Stimulated activated CD4-positive, alpha-beta T cell treated with anti-CD3 and anti-CD28 coated beads, Interleukin-2, amount 100 ng/mL, for 48 hours (primary cell): ENCODE measurements around the gene JMJD7.

Source experiments
- DNase-seq, 2 donors: peaks; one replicate each; pipeline ENCODE4 v3.0.0-alpha.2; 2020

JMJD7 gene

DNA sequence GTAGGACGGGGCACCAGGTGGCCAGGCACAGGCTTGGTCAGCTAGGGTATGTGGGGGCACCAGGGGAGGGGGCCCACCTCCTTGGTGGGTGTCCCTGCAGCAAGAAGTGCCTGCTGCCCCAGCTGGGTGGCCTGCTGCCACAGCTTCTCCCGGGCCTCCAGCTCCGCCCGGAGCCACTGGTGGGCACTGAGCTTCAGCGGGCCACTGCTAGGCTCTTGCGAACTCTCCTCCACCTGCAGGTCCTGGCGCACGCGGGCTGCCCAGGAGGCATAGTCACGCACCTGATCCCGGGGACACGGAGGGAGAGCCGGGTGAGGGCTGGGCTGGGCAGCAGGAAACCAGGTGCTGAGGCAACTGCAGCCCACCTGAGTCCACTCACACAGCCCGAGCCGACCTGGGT, 40.4 kb downstream of the JMJD7 start:
- no peak for DNase-seq

DNA sequence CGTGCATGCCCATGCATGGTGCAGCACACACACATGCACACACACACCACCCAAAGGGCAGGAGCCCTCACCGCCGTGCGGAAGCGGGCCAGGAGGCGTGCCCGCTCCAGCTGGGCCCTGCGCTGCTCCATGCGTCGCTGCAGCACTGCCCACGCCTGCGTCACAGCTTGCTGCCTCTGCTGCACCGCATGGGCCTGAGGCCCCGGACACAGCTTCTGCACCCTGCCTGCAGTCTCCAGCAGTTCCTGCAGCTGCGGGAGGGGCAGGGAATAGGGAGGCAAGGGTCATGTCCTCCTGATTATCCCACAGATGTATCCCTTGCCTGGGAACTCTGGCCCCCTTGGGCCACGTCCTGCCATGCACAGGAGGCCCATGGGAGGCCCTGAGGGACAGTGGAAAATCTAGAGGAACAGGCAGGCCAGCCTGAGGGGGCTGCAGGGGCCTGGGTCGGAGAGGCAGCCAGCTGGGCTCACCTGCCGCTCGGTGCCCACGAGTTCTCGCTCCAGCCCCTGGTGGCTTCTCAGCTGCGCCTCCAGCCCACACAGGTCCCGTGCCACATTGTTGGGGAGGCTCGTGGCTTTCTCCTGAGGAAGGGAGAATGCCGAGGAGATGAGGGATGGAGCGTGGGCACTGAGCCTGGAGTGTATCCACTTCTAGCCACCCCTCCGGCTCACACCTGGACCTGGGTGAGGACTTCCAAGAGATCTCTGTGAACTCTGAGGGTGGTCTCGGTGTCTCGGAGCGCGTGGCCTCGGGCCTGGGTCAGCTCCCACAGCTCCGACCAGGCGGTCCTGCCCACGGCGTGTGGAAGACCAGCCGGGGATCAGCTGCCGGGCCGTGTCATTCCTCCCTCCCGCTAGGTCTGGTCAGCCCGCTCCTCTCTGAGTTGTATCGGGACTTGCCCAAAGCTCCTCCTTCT, 42.1 kb downstream of the JMJD7 start:
- no peak for DNase-seq

DNA sequence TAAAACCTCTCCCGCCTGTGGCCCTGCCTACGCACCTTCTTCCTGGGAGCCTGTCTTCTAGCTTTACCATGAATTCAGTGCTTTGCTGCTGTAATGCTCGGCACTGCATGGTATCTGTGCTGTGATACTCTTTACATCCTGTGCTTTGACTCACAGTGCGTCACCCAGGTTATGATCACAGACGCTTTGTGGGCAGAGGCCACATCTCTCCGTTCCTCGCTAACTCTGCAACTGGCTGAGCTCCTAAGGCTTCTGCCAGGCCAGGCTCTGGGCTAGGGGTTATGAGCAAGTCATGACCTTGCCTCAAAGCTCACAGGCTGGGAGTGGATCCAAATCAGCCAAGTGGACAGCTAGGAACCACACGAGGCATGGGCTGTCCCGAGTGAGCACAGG, 42.8 kb downstream of the JMJD7 start:
- peak; percentile 40 to 57 for DNase-seq

DNA sequence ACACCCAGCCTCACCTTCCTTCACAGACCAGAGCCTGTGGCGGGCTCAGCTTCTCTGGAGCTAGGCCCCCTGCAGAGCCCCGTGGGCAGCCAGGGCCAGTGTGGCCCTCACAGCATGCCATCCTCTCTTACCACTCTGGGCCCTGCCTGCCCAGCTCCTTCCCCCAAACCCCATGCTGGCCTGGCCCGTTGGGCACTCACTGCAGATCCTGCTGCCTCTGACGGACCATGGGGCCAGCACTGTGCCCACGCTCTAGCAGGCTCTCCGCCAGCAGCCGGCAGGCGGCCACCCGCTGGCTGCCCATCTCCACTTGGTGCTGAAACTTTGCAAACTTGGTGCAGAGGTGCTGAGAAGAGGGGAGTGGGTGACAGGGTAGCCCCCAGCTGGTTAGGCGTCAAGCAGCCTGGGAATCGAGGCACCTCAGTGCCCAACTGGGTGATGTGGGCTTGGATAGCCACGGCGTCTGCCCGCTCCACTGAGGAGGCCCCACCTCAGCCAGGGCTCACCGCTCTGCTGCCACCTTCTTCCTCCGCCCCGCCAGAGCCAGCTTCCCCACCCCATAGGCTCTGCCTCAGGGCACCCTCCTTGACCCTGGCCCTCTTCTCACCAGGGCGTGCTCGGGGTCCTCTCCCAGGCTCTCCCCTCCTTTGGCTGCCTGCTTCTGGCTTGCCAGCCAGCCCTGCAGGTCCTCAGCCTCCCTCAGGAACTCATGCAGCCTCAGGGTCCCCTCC, 43.4 kb downstream of the JMJD7 start:
- no peak for DNase-seq

DNA sequence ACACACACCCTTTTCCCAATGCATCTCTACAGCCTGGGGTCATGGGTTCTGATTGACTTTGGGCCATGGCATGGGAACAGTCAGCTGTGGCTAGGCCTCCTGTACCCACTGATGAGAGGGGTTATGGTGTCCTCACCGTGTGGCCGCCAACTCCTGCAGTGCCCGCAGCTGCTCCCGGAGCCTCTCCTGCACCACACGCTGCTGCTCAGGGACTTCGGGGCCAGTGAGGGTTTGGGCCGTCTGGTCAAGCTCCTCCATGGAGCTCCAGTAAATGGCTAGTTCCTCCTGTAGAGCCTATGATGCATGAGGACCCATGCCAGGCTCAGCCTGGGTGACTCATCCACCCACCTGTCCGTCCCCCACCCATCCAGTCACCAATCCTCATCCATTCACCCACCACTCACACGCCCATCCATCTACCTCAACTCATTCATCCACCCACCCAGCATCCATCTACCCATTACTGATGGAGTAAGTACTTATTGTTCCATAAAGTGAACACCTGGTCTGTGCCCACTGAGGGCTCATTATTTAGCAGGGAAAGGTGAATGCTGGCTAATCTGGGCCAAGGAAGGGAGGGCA, 44.4 kb downstream of the JMJD7 start:
- DNase-seq = no peak

DNA sequence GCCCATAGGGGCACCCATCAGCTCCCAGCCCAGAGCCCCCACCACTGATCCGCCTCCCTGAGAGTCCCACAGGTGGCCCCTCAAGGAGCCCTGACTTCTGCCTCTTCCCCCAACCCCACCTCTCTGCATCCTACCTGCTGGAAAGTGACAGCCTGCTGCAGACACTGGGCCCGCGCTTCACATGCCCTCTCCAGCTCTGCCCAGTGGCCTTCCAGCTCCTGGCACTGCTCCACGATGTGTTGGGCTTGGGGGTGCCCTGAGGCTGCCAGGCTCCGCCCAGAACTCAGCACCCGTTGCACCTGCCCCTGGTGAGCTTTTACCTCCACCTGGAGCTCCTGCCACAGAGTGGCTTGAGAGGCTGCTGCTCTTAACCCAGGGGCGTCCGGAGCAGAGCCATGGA, 45.8 kb downstream of the JMJD7 start:
- no peak for DNase-seq

DNA sequence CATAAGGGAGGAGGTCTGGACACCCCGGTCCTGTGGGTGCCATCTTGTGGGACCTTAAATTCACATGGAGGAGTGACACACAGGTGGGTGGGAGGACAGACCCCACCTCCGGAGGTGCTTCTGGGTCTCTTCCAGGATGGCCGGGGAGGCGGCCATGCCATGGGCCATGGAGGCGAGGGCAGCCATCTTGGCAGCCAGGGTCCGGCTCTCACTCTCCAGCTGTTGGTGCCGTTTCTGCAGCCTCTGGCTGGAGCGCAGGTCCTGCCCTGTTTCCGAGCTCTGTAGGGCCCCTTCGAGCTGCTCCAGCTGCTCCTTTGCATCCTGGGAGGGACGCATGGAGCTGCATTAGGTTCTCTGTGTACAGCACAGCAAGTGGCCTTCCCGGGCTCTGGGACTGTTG, 46.8 kb downstream of the JMJD7 start:
- DNase-seq = no peak

DNA sequence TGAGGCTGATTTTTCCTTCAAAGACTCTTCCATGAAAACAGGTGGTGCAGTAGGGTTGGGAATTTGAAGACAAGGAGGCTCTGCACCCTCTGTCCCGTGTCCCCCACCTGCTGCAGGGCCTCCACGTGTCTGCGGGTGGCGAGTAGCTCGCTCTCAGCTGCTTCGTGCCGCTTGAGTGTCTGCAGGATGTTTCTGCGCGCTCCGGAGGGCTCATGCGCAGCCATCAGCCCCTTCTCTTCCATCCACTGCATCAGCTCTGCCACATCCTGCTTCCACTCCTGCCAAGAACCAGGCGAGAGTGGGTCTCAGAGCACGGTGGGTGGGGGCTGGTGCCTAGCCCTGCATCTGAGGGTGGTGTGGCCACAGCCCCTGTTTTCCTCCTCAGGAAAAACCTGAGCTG, 48.1 kb downstream of the JMJD7 start:
- DNase-seq = no peak

DNA sequence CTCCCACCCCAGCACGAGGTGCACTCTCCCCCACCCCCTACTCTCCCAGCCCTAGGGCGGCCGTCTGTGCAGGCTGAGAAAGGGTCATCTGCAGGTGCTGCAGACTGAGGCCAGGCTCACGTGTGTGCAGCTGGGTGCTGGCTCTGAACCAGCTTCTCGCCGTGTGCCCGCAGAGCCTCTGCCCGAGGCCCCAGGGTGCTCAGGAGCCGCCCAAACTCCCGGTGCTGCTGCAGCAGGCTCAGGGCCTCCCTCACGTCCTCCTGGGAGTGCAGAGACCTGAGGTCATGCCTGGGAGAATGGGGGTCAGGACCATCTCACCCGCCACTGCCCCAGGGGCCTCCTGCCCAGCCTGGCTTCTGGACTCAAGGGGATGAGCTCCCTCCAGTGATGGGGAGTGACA, 48.8 kb downstream of the JMJD7 start:
- no peak for DNase-seq

DNA sequence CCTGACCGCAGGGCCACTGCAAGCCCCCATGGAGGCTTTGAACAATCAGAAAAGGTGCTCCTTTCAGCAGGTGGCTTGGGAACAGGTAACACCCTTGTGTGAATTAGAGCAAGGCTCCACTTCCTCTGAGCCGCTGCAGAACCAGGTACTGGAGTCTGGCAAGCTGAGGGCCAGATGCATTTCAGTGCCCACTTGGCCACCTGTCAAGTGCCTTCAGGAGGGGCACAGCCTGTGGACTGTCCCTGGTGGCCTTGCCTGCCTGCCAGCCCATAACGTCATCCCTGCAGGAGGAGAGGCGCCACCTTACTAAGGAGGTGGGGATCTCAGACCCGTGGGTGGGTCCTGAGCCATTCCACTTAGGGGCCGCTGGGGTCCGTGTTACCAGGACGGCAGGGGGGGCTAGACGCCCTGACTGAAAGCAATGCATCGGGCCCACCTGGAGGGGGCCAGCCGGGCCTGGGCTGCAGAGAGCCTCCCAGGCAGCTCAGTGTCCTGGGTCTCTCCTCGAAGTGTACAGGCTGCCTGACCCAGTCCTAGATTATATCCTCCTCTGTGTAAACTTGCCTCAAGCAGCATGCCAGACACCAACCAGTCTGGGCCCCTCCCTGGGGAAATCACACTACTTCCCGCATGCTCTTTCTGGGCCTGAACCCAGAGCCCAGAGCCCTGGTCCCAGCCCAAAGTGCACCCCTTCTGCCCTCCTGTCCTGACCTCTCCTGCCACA, 49.9 kb downstream of the JMJD7 start:
- no peak for DNase-seq

DNA sequence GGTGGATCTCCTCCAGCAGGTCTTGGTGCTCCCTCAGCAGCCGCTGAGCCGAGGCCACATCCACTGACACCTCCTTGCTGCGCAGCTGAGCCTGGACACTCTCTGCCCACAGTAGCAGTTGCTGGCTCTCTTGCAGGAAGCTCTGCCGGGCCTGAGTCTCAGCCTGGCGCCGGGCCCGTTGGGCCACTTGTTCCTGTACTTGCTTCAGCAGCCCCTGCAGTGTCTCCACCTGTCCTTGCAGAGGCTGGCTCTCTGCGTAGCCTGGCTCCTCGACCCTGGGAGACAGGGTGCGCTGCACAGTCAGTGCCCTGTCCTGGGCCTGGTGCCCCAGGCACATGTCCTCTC, 50.4 kb downstream of the JMJD7 start:
- DNase-seq = no peak

DNA sequence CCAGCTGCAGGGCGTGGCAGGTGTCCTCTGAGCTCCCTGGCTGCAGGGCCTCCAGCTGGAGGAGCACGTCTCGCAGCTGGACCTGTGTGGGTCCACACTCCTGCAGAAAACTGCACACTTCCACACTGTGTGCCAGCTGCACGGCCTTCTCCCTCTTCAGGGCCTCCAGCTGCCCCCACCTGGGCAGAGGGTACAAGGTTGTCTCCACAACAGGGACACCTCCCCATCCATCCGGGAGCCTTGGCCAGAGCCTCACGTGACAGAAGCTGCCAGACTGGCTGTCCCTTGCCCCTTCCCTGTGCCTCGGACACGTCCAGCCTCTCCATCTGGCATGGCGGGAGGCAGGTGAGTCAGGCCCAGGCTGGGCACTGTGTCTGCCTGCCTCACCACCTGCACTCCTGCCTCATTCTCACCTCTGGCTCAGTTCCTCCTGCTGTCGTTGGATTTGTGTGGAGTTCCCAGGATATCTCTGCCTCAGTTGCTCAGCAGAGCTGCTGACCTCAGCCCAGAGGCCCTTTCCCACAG, 51.5 kb downstream of the JMJD7 start:
- no peak for DNase-seq

DNA sequence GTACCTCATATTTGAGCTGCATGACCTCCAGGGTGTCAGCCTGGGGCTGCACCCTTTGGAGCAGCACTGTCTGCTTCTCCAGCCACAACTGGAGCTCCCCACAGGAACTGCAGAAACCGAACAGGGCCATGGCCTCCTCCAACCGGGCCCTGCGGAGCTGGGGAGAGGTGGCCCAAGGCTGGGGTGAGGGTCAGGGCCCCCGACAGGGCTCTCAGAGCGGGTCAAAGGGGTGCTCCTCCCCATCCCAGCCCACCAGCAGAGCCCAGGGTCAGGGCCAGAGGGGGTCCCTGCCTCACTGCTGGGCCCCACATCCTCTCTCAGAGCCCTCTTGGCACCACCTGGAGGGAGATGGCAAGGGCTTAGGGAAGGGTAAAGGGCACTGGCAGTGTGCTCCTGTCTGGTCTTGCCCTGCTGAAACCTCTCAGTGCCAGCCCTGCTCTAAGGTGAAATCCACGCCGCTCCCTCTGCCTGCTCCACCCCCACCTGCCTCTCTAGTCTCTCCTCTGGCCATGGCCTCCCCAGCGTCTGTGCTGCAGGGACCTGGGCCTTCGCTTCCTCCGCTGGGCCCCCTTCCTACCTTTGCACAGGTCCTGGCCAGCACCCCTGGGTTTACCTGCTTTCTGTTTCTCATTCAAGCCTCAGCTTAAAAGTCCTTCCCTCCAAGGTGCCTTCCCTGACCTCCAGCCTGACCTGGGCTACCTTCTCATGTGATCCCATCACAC, 52.4 kb downstream of the JMJD7 start:
- no peak for DNase-seq

DNA sequence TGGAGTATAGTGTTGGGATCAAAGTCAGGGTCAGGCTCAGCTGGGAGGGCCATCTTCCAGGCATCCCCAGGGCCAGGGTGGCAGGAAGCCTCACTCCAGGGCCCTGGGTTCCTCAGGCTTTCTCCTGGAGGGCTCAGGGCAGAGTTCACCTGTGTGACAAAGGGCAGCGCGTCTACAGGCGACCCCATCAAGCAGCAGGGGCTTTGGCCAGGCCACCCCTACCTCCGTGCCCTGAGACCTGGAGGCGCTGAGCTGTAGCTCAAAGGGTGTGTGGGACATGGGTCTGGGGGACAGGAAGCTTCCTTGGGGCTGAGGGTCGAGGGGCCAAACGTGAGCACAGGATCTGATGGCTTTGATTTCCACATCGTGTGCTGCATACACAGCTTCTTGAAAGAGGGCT, 53.2 kb downstream of the JMJD7 start:
- no peak for DNase-seq

DNA sequence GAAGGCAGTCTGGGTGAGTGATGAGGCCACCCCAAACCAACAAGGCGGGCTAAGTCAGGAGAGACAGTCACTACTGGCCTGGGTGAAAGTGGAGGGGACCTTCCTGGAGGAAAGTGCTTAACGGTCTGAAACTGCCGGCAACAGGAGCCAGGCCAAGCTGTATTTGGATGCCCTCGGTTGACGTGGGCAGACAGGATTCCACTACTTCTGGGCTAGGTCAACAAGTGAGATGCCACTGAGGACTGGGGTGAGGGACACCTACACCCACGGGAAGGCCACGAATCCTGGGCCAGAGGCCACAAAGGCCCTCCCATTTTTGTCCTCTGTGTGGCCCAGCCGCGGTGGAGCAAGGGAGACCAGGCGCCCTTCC, 53.6 kb downstream of the JMJD7 start:
- DNase-seq = no peak

DNA sequence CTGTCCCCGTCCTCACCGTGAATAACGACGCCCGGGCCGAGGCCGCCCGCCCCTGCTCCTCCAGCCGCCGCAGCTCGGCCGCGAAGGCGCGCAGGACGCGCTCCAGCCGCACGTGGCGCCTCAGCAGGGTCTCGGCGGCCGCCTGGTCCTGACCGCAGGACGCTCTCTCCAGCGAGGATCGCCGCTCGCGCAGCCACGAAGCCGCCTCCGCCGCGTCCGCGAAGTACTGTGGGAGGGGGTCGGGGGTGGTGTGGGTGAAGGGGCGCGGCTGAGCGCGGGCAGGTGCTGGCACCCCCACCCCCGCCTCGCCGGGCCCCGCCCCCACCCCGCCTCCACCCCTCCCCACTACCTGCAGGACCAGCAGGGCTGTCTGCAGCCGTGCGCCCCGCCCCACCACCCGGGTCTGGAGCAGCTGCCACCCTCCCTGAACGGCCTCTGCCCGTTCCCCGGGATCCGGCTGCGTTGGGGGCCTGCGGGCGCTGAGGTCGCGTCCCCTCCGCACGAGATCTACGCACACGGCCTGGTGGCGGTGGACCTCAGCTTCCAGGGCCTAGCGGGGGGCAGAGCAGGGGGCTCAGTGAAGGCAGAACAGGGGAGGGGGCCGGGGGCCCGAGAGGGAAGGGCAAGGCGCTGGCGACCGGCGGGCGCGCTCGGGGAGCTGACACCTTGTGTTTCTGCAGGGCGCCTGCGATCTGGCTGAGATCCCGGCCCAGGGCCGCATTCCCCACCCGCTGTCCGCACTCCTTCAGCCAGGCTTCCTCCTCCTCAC, 54.2 kb downstream of the JMJD7 start:
- no peak for DNase-seq

DNA sequence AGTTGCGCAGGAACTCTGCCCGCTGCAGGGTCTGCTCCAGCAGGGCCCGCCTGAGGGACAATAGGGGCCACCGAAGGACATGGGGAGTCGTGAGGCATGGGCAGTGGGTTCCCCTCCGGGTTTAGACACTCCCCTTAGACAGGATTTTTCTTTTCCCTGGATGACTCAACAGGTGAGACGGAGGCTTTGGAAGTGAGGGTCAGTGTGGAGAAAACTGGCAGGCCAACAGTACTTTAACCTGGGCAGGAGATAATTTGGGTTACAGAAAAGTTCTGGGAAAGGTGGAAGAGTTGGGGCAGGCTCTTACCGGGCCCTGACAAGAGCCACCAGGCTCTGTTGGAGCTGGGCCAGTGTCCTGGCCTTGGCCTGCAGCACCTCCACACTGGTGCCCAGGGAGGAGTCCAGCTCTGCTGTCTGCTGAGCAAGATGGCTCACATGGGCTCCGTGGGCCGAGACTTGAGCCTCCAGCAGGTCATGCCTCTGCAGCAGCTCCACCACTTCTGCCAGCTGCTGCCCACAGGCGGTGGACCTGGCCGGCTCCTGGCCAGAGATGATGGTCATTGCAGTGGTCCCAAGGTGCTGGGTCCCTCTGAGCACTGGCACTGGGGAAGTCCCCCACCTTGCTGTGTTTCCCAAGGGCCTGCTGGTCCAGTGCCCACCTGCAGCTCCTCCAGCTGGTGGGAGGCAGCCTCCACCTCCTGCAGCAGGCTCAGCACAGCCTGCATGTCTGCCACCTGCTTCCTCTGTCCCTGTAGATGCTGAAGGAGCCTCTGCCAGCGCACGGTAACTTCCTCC, 55.0 kb downstream of the JMJD7 start:
- DNase-seq = no peak

DNA sequence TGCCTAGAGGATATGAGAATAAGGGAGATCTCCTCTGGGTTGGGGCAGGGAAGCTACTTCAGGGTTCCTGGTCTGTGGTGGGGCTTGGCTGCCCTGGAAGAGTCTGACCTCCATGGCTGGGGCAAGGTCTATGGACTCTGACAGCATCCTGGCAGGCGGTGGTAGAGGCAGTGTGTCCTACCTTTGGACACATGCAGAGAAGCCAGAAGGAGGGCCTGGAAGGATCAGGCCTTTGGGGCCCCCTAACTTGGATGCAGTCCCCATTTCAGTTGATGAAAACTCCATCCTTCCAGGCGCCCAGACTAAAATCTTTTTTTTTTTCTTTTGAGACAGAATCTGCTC, 55.6 kb downstream of the JMJD7 start:
- DNase-seq = no peak

DNA sequence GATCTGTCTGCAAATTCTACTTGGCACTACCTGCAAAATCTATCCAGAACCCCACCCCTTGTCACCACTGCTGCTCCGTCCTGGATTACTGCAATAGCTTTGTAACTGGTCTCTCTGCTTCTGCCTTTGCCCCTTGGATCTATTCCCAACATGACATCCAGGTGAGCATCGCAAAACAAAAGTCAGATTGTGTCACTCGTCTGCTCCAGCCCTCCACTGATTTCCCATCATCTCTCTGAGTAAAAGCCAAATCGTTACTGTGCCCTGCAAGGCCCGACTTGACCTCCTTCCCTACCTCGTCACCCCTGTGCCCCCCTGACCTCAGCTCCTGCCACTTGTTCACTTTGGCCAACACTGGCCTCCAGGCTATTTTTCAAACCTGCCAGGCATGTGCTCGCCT, 56.6 kb downstream of the JMJD7 start:
- DNase-seq = no peak

DNA sequence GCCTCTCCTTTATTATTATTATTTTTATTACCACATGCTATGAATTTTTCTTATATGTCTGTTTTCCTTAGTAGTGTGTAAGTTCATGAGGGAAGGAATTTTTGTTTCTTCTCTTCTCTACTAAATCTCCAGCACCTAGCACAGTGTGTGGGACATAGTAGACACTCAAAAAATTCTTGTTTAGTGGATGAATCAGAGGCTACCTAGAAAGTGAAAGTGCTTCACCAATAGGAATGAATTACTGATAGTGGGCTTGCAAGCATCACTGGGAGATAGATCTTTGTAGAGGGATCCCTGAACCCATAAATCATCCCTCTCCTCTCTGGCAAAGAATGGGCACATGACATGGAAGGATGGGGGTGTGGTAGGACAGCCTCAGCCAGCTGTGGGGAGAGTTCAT, 57.4 kb downstream of the JMJD7 start:
- no peak for DNase-seq

DNA sequence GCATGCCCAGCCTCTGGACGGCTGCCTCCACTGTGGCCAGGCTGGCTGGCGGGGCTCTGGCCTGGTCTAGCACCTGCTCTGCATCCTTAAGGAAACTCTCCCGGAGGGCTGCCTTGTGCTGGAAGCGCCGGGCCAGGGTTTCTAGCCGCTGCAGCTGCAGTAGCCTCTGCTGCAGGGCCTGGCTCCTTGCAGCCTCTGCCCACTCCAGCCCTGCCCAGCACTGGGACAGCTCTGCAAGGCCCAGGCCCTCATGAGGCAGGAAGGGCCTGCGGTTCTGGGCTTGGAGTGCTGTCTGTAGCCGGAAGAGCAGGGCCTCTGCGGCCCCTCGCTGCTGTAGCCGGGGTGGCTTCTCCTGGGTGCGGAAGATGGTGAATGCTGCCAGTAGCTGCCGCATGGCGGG, 57.9 kb downstream of the JMJD7 start:
- no peak for DNase-seq
